22Rv1 (cell line): ENCODE data around the gene ZC3H12C.
A peak's percentile ranks its signal among the peaks of the same experiment; 100 is the strongest.

ENCODE experiments used
- H3K27ac ChIP-seq: fragments of 450-650 bp; 2 replicates; pipeline ENCODE4 v1.5.1; 2017
- ZFX ChIP-seq: fragments of 450-650 bp; IDR thresholded peaks from 2 replicates; pipeline ENCODE4 v1.6.1; 2017; ENCODE audit warnings: antibody characterized with exemption, borderline replicate concordance
- TF ChIP-seq, protein P1 (sequence below): fragments of 450-650 bp; IDR thresholded peaks from 2 replicates; pipeline ENCODE4 v1.5.1; 2017; ENCODE audit warnings: mild to moderate bottlenecking

ZC3H12C gene

DNA sequence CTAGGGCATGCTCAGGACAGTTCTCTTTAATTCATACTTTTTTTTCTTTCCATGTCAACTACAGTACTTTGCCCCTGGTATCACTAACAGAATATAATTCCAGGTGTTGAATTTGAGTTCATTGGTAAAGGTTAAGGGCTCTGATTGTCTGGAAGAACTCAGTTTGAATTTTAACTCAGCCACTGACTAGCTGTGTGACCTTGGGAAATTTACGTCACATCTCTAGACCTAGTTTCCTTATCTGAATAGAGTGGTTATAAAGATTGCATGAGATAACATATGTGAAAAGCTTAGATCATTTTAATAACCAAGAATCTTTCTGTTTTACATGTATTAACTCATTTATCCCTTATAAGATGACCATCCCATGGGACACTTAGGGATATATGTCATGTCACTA, 15.8 kb upstream of the ZC3H12C start:
- peak overlapping the region; percentile 69 for H3K27ac ChIP-seq
- TF ChIP-seq, protein P1, sequence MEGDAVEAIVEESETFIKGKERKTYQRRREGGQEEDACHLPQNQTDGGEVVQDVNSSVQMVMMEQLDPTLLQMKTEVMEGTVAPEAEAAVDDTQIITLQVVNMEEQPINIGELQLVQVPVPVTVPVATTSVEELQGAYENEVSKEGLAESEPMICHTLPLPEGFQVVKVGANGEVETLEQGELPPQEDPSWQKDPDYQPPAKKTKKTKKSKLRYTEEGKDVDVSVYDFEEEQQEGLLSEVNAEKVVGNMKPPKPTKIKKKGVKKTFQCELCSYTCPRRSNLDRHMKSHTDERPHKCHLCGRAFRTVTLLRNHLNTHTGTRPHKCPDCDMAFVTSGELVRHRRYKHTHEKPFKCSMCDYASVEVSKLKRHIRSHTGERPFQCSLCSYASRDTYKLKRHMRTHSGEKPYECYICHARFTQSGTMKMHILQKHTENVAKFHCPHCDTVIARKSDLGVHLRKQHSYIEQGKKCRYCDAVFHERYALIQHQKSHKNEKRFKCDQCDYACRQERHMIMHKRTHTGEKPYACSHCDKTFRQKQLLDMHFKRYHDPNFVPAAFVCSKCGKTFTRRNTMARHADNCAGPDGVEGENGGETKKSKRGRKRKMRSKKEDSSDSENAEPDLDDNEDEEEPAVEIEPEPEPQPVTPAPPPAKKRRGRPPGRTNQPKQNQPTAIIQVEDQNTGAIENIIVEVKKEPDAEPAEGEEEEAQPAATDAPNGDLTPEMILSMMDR: no peak
- no peak for TF ChIP-seq ZFX

- H3K27ac ChIP-seq: no peak overlapping the region
Observed at GRCh38 chr11:110077831-110078325, 15.3 kb upstream of the ZC3H12C start.

DNA sequence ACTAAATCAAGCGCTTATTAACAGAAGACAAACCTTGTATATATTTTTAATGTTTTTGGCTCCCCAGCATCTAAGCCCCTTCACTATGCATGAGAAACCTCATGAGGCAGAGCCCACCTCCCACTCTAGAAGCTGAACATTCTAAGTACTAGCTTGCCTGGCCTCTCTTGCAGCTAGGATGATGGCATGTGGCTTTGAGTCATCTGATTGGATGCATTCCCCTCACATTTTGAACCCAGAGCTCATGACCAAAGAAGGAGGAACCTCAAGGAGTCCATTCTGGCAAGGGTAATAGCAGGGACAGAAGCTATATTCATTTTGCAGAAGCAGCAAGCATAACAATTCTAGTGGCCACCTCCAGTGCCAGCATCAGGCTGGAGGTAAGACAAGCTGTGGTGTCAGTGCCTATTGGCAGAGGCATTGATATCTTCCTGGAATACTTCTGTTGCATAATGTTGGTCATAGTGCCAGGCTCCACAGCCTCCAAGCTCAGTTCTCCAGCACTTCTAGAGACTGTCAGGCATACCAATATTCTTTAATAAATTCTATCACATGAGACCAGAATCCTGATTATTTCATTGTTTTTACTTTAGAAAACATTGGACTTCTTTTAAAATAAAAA, 14.2 kb upstream of the ZC3H12C start:
- H3K27ac ChIP-seq: no peak overlapping the region
- TF ChIP-seq, protein P1: no peak
- TF ChIP-seq ZFX: no peak

More at GRCh38 chr11:110077831-110078325, 15.3 kb upstream of the ZC3H12C start:
- TF ChIP-seq, protein P1: no peak
- TF ChIP-seq ZFX: no peak

DNA sequence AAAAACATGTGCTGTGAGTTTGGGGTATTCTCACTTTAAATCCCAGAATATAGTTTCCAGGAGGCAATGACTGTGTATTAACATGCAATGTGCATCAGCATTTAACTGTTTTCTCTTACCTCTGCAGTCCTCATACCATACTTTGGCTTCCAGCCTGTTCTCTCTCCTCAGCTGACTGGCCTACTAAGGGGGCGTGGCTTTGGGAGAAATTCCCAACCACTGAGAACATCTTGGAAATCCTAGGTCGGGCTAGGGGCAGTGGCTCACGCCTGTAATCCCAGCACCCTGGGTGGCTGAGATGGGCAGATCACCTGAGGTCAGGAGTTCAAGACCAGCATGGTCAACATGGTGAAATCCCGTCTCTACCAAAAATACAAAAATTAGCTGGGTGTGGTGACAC, 13.5 kb upstream of the ZC3H12C start:
- TF ChIP-seq ZFX: no peak
- H3K27ac ChIP-seq: no peak overlapping the region

- TF ChIP-seq, protein P1: no peak
- TF ChIP-seq ZFX: no peak
- H3K27ac ChIP-seq: no peak overlapping the region
Observed at GRCh38 chr11:110081462-110082376, 11.5 kb upstream of the ZC3H12C start.

GRCh38 chr11:110082899-110083298, 10.3 kb upstream of the ZC3H12C start:
- no peak for TF ChIP-seq ZFX
- TF ChIP-seq, protein P1: no peak
- no peak overlapping the region for H3K27ac ChIP-seq

DNA sequence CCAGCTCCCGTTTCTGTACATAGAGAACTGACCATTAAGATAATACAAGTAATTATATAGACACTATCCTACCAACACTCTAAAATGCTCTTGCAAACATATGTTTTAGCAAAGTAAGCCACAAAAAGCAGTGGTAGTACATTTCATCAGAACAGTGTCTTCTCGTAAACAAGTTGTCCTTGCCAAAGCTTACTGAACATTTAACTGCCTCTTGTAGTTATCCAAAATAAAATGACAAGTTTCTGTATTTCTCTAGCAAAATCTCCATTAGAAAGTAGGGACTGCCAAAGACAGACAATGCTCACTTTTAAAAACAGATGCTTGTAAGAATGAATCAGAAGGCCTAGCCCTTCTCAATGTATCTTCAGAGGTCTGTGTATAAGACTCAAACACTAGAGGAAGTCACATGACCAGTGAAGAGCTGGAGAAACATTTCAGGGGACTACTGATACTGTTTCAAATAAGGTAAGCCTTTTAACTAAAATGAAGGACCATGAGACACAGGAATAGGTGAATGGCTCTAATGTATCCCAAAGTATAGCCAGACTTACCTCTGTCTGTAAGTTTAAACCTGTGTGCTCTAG, 7.8 kb upstream of the ZC3H12C start:
- TF ChIP-seq ZFX: no peak
- TF ChIP-seq, protein P1: no peak
- no peak overlapping the region for H3K27ac ChIP-seq
